ENCODE measurements around the gene TTC9. TPM values are rescaled to one million over a fixed set of nuclear protein-coding genes. Genes with fewer than 3 reads are reported as not detected.

The TTC9 gene
- total RNA-seq, 4 donors from 2014 or later: 3.6 to 8.7 (median 4.7) TPM

GRCh38 chr14:70645892-70646291 lies 4.2 kb downstream of the TTC9 start:
- no peaks in the 10 kb centered on the region for H3K9me3 ChIP-seq
- 78% methylated on average over 6 of the region's 6 CpGs for WGBS
- H3K27ac ChIP-seq: no peak overlapping the region
- H3K4me3 ChIP-seq: no peak overlapping the region
- no peaks in the 10 kb centered on the region for H3K36me3 ChIP-seq
- TF ChIP-seq POLR2AphosphoS5 (IDR thresholded peaks at IDR 0.05) (no peak), CTCF (IDR thresholded peaks at IDR 0.05) (no peak), POLR2A (IDR thresholded peaks at IDR 0.05) (no peak), EP300 (IDR thresholded peaks at IDR 0.05) (no peak)
- DNase-seq (ENCODE audit: low spot score in 2 of 2): no peak
- H3K4me1 ChIP-seq: peaks cover 14% of the 10 kb centered on the region
- peaks cover 12% of the 10 kb centered on the region for H3K27me3 ChIP-seq

- no peak for TF ChIP-seq POLR2A (IDR thresholded peaks at IDR 0.05)
- no peak for TF ChIP-seq POLR2AphosphoS5 (IDR thresholded peaks at IDR 0.05)
- no peak for TF ChIP-seq CTCF (IDR thresholded peaks at IDR 0.05)
- no peak for TF ChIP-seq EP300 (IDR thresholded peaks at IDR 0.05)
- H3K27me3 ChIP-seq: peaks cover 10% of the 10 kb centered on the region
- H3K4me3 ChIP-seq: no peak overlapping the region
- no peak for DNase-seq (ENCODE audit: low spot score in 2 of 2)
- 49% methylated on average over 2 of the region's 2 CpGs for WGBS
- H3K27ac ChIP-seq: no peak overlapping the region
- peaks cover 9% of the 10 kb centered on the region for H3K4me1 ChIP-seq
- no peaks in the 10 kb centered on the region for H3K36me3 ChIP-seq
- no peaks in the 10 kb centered on the region for H3K9me3 ChIP-seq
Observed at GRCh38 chr14:70646705-70647104, 5.0 kb downstream of the TTC9 start.

- Histone ChIP-seq H3K36me3 (no peaks in the 10 kb centered on the region), H3K27ac (no peak overlapping the region), H3K4me3 (no peak overlapping the region), H3K27me3 (no peaks in the 10 kb centered on the region), H3K9me3 (no peaks in the 10 kb centered on the region), H3K4me1 (no peaks in the 10 kb centered on the region)
- TF ChIP-seq POLR2A (IDR thresholded peaks at IDR 0.05) (no peak), POLR2AphosphoS5 (IDR thresholded peaks at IDR 0.05) (no peak), EP300 (IDR thresholded peaks at IDR 0.05) (no peak), CTCF (IDR thresholded peaks at IDR 0.05) (no peak)
- no peak for DNase-seq (ENCODE audit: low spot score in 2 of 2)
Observed at GRCh38 chr14:70648346-70648745, 6.6 kb downstream of the TTC9 start.

GRCh38 chr14:70649803-70650202 lies 8.1 kb downstream of the TTC9 start:
- Histone ChIP-seq H3K27ac (no peak overlapping the region), H3K4me3 (no peak overlapping the region), H3K36me3 (no peaks in the 10 kb centered on the region), H3K27me3 (no peaks in the 10 kb centered on the region), H3K4me1 (no peaks in the 10 kb centered on the region), H3K9me3 (no peaks in the 10 kb centered on the region)
- TF ChIP-seq POLR2A (IDR thresholded peaks at IDR 0.05) (no peak), EP300 (IDR thresholded peaks at IDR 0.05) (no peak), POLR2AphosphoS5 (IDR thresholded peaks at IDR 0.05) (no peak), CTCF (IDR thresholded peaks at IDR 0.05) (no peak)
- 83% methylated on average over 4 of the region's 4 CpGs for WGBS
- no peak for DNase-seq (ENCODE audit: low spot score in 2 of 2)

GRCh38 chr14:70651522-70651921 lies 9.8 kb downstream of the TTC9 start:
- WGBS: 91% methylated on average over 5 of the region's 5 CpGs
- H3K27me3 ChIP-seq: no peaks in the 10 kb centered on the region
- TF ChIP-seq EP300 (IDR thresholded peaks at IDR 0.05): no peak
- TF ChIP-seq POLR2A (IDR thresholded peaks at IDR 0.05): no peak
- no peak for TF ChIP-seq CTCF (IDR thresholded peaks at IDR 0.05)
- no peak for TF ChIP-seq POLR2AphosphoS5 (IDR thresholded peaks at IDR 0.05)
- no peak for DNase-seq (ENCODE audit: low spot score in 2 of 2)
- H3K27ac ChIP-seq: no peak overlapping the region
- H3K4me1 ChIP-seq: no peaks in the 10 kb centered on the region
- H3K4me3 ChIP-seq: no peak overlapping the region
- no peaks in the 10 kb centered on the region for H3K9me3 ChIP-seq
- no peaks in the 10 kb centered on the region for H3K36me3 ChIP-seq
